GM12874 (cell line): Measurements from ENCODE around the gene ALOX12.

Experiments used
- TF ChIP-seq, protein P1 (sequence below): IDR thresholded peaks from 2 replicates; pipeline ENCODE4 v1.5.1; 2011; ENCODE audit warnings: low read depth, mild to moderate bottlenecking, control low read depth, low read length, moderate library complexity; ENCODE audit not compliant: insufficient read depth

The ALOX12 gene

DNA sequence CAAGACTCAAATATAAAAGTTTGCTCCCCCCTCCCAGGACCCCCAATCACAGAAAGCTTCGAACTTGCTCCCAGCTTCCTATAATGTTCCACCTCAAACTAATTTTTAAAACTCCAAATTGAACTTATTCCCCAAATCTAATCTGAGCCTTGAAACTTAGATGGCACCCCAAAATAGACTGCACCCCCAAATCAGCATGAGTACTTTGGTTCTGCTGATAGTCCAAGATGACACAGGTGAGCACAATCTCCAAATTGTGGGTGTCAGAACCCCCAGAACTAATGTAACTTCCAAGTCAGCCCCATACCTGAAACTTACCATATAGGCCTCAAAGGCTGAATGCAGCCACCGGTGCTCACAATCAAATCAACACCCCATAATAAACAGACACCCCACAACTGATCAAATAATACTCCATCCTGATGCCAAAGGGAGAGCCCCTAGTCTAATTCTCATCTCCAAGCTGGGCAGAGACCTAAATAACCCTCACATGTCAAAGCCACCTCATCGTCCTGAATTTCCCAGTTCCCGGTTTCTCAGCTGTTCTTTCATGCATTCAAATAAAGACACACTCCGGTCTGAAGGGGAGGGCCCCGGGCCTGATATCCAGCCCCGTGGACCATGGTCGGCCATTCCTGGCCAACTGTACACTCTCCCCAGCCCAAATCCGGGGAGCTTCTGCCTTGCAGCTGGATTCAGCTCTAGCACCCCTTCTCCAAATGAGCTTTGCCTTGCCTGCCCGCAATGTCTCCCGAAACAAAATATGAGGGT lies 25.2 kb downstream of the ALOX12 start:
- TF ChIP-seq, protein P1, sequence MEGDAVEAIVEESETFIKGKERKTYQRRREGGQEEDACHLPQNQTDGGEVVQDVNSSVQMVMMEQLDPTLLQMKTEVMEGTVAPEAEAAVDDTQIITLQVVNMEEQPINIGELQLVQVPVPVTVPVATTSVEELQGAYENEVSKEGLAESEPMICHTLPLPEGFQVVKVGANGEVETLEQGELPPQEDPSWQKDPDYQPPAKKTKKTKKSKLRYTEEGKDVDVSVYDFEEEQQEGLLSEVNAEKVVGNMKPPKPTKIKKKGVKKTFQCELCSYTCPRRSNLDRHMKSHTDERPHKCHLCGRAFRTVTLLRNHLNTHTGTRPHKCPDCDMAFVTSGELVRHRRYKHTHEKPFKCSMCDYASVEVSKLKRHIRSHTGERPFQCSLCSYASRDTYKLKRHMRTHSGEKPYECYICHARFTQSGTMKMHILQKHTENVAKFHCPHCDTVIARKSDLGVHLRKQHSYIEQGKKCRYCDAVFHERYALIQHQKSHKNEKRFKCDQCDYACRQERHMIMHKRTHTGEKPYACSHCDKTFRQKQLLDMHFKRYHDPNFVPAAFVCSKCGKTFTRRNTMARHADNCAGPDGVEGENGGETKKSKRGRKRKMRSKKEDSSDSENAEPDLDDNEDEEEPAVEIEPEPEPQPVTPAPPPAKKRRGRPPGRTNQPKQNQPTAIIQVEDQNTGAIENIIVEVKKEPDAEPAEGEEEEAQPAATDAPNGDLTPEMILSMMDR = no peak

DNA sequence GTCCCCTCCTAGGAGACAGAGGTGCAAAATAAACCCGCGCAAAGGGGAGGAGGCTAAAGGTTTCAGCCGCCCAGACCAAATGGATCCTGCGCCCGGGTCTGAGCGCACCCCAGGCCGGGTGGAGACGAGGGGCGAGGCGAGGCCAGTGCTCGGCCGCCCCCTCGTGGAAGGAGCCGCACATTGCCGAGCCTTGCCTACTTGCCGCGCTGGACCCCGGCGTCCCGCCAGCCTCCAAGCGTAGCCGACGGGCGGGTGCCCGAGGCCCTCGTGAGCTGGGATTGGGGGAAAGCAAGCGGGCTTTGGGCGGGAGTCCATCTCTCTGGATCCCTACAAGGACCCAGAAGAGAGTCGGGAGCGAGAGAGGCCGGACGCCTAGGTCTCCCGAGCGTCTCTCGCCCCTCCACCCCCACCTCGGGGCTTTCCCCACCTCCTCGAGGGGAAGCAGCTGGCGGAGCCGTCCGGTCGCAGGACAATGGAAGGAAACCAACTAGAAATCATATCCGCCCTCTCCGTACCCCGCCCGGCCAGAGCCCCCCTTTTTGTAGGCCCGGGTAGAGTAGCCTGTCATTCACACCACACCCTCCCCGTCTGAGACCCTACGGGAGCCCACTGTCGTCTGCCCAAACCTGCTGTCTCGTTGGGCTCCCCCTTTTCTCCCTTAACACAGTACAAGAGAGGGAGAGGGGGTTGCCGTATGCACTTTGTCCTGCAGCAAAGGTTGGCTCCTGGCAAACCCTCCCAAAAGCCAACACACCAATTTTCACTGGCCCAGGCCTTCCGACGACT lies 26.3 kb downstream of the ALOX12 start:
- TF ChIP-seq, protein P1 = peak; percentile 98

DNA sequence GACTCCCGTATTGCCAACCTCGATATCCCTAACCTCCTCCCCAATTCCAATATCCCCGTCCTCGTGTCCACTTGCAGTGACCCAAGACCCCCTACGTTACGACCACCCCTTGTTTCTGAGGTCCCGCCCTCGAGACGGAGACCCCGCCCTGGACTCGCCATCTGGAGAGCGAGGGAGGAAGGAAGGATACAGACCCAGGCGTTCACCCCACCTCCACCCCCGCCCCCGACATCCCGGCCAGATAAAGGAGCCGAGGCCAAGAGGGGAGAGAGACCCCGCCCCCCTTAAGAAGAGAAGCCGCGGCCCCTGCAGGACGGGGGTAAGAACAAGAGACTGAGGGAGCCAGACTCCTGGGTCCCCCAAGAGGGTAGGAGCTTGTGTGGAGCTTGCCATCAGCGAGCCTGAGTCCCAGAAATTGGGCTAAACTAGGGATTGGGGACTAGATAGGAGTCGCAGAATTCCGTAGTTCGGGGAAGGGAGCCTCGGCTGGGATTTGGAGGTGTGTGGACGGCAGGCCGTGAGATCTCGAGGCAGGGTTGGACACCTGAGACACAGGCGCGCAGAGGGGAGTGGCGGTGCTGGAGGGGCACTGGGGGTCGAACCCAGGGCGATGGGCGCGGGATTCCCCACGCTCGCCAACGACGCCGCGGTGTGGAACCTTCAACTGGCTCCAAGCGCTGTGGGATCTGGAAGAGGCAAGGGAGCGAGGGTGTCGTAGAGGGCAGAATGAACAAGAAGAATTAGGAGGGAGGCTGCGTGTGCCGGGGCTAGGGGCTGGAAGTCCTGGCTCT lies 27.1 kb downstream of the ALOX12 start, which contains the start of gene BCL6B:
BCL6B (plus strand) TSS at position 270 of the 791 bp plus-strand sequence. CDS start 622 bp downstream, outside the sequence.
- TF ChIP-seq, protein P1 = no peak

DNA sequence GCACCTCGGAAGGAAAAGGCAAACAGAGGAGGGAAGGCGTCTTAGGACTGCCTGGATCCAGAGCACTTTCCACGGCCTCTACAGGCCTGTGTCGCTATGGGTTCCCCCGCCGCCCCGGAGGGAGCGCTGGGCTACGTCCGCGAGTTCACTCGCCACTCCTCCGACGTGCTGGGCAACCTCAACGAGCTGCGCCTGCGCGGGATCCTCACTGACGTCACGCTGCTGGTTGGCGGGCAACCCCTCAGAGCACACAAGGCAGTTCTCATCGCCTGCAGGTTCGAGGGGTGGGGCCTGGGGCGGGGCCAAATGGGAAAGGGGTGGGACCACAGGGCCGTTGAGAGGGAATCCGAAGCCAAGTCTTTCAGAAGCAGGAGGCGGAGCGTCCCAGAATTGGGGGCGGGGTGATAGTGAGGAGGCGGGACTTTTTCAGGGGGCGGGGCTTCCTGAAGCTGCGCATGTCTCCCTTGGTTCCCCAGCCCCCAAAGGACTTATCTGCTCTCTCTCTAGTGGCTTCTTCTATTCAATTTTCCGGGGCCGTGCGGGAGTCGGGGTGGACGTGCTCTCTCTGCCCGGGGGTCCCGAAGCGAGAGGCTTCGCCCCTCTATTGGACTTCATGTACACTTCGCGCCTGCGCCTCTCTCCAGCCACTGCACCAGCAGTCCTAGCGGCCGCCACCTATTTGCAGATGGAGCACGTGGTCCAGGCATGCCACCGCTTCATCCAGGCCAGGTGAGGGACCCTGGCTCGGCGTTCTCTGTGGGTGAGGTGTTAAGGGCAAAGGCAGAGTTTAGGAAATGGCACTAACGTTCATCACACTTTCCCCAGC lies 27.9 kb downstream of the ALOX12 start:
- TF ChIP-seq, protein P1 = no peak

DNA sequence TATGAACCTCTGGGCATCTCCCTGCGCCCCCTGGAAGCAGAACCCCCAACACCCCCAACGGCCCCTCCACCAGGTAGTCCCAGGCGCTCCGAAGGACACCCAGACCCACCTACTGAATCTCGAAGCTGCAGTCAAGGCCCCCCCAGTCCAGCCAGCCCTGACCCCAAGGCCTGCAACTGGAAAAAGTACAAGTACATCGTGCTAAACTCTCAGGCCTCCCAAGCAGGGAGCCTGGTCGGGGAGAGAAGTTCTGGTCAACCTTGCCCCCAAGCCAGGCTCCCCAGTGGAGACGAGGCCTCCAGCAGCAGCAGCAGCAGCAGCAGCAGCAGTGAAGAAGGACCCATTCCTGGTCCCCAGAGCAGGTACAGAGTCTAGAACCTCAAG lies 28.5 kb downstream of the ALOX12 start:
- TF ChIP-seq, protein P1 = no peak

DNA sequence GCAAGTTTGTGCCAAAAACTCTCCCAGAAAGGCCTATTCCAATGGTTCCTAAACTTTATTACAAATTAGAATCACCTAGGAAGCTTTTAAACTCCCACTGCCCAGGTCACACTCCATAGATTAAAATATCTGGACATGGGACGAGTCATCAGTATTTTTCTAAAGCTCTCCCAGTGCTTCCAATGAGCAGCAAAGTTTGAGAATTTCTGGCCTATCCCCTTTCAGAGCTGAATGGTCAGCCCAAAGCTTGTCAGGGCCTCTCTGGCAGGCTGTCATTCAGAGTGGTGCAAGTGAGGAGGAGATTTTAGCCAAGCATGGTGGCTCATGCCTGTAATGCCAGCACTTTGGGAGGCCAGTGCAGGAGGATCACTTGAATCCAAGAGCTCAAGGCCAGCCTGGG lies 29.4 kb downstream of the ALOX12 start:
- TF ChIP-seq, protein P1 = no peak
